GM10266 (cell line): Measurements from ENCODE around the gene NTSR1.

ENCODE experiments used
- DNase-seq: peaks from one replicate; pipeline ENCODE4 v3.0.0; 2012; ENCODE audit errors: extremely low spot score
- TF ChIP-seq, protein P1 (sequence below): IDR thresholded peaks from 2 replicates; pipeline ENCODE4 v1.5.1; 2012; ENCODE audit warnings: mild to moderate bottlenecking, low read depth; ENCODE audit not compliant: control insufficient read depth, insufficient read depth; ENCODE audit errors: missing control alignments

Gene NTSR1

DNA sequence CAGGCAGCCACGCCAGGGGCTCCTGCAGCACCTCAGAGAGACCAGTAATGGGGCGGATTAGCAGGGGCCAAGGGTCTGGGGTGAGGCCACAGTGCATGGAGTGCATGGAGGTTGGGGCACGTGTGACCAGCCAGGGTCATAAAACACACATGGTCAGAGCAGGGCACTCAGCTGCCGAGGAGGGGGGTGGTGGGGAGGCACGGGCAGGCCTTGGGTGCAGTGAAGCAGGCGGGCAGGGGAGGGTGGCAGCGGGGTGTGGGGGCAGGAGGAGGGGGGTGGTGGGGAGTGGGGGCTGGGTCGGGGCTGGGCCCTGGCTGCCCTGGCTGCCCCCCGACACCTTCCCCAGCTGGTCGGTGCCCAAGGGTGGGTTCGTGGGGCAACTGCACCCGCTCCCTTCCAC is 23.7 kb upstream of the NTSR1 start:
- DNase-seq: no peak
- TF ChIP-seq, protein P1, sequence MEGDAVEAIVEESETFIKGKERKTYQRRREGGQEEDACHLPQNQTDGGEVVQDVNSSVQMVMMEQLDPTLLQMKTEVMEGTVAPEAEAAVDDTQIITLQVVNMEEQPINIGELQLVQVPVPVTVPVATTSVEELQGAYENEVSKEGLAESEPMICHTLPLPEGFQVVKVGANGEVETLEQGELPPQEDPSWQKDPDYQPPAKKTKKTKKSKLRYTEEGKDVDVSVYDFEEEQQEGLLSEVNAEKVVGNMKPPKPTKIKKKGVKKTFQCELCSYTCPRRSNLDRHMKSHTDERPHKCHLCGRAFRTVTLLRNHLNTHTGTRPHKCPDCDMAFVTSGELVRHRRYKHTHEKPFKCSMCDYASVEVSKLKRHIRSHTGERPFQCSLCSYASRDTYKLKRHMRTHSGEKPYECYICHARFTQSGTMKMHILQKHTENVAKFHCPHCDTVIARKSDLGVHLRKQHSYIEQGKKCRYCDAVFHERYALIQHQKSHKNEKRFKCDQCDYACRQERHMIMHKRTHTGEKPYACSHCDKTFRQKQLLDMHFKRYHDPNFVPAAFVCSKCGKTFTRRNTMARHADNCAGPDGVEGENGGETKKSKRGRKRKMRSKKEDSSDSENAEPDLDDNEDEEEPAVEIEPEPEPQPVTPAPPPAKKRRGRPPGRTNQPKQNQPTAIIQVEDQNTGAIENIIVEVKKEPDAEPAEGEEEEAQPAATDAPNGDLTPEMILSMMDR: no peak

DNA sequence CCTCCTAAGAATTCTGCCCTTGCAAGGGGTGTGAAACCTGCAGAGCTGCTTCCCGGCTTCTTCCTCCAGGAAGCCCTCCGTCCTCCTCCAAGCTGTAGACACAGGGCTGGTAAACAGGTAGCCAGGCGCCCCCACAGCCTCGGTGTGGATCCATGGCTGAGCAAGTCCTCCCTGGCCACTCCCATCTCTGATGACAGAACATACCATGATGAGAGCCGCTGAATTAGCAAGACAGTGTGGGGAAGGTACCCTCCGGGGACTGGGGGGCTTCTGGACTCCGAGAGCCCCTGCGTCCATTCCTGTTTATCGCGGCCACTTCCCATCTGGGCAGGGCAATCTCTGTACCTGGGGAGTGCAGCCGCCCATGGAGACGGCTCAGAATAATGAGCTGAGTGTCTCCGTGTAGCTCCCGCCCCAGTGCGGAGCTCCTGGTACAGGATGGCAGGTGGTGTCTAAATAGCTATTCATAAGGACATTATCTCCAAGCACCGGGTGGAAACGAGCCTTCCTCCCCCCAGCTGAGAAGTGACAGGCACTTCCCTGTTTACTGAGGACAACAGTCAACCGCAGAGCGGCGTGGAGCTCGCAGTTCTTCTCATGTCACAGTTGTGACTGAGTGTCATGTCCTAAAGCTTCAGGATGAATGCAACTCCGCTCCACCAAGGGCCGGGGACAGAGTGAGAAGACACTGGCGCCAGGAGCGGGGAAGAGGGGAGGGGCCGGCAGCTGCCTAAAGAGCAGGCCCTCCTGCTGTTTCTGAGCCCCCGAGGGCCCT is 22.7 kb upstream of the NTSR1 start:
- TF ChIP-seq, protein P1: no peak
- no peak for DNase-seq

DNA sequence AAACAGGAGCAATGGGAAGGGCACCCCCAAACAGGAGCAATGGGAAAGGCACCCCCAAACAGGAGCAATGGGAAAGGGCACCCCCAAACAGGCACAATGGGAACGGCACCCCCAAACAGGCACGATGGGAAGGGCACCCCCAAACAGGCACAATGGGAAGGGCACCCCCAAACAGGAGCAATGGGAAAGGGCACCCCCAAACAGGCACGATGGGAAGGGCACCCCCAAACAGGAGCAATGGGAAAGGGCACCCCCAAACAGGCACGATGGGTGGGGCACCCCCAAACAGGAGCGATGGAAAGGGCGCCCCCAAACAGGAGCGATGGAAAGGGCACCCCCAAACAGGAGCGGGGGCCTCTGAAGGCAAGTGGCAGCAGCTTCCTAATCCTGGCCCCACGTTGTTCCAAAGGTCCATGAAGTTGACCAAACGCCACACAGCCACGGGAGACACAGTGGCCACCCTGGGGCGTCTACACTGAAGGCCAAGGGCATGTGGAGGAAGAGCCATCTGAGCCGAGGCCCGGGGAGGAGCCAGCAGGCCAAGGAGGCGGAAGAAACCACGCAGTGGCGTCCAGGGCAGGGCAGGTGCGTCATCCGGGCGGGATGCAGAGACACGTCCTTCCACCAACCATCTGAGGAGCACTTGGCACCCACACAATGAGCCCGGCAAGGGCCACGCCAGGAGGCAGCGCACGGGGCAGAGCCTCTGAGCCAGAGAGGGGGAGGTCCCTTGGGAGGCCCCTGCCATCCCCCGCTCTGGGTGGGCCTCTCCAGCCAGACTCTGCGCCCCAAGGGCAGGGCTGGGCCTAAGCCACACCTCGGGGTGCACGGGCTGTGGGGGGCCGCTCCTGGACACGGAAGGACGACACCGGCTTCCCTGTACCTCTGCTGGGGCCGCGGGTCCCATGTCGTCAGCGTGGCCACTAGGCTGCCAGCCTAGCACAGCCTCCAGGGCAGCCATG is 21.5 kb upstream of the NTSR1 start:
- no peak for DNase-seq
- TF ChIP-seq, protein P1: no peak

DNA sequence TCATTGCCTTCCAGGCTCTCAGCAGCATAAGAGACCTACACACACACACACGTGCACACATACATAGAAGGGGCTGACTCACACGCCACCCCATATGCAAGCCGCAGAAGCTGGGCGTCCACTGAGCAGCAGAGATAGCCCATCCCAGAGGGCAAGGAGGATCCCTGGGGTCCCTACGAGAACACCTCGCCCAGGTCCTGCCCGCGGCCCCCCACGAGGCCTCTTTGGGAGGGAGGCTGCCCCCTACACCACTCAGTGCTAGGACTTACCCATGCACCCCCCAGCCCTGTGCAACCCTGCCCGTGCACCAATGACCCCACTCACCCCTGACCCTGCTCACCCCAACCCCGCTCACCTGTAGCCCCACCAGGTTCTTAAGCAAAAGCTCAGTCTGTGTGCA is 20.6 kb upstream of the NTSR1 start:
- TF ChIP-seq, protein P1: no peak
- no peak for DNase-seq

DNA sequence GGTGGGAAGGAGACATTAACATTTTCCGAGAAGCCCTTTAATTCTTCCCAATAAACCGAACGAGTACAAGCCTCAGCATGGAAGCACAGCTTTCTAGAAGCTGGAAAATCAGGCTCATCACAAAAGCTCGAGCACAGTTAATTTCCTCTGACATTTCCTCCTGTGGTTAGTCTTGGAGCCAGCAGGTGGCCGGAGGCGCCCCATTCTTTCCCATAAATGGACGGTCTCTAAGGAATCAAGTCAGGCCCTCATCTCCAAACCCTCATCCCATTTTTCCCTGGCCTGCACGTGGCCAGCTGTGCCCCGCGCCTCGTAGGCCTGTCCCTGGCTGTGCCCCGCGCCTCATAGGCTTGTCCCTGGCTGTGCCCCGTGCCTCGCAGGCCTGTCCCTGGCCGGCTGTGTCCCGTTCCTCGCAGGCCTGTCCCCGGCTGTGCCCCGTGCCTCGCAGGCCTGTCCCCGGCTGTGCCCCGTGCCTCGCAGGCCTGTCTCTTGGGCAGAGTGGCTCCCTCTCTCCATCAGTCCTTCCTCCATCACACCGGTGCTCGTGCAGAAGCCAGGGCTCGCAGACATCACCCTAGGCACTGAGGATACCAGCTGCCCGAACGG is 19.7 kb upstream of the NTSR1 start:
- TF ChIP-seq, protein P1: no peak
- DNase-seq: no peak

DNA sequence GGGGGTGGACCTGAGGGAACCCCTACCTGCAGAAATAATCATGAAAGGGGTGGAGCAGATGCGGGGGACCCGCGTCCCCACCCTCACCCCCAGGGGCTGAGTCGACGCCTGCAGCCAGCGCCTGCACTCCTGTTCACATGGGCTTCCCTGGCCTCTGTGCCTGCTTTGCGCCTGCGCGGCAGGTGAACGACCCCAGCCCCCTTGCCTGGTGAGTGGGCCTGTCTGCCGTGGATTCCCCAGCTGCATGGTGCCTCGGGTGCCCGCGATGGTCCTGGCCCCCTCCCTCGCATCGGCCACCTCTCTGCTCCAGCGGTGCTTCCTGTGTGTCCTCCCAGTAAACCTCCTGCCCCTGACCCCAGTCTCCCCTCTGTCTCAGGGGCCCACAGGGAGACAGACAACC is 18.8 kb upstream of the NTSR1 start:
- TF ChIP-seq, protein P1: no peak
- no peak for DNase-seq

DNA sequence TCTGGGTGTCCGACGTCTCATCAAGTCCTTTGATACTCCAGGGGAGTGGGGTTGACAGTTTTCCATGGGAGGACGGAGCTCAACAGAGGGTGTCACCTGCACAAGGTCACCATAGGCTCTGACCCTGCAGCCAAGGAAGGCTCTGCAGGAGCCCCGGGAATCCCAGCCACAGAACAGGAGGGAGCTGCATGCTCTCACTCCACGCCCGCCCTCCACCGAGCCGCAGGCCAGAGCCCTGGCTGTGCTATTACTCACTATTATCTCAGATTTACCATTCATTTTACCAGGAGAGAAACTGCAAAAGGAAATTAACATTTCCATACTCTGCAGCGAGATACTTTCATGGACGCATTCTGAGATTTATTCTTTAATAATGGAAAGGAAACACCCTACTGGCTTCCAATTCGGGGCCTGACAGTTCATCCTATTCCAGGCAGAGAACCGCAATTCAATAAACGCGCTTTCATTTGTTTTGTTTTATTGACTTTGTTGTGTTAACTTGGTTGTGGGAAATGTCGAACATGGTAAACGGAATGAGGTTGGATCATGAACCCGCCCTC is 18.3 kb upstream of the NTSR1 start:
- TF ChIP-seq, protein P1: no peak
- no peak for DNase-seq
